Breast epithelium (tissue), 4 donors: ENCODE measurements around the gene AP2A1. TPM values are rescaled to one million over a fixed set of nuclear protein-coding genes. Genes with fewer than 3 reads are reported as not detected.
A peak's percentile ranks its signal among the peaks of the same experiment; 100 is the strongest.

Source experiments
- DNase-seq, 2 donors: peaks; one replicate each; pipeline ENCODE4 v3.0.0-alpha.2; 2019; ENCODE audit warnings: low spot score in 2 of 2
- H3K27ac ChIP-seq, 2 donors: fragments of 200-600 bp; sonication (generic) in 1 of 2; one replicate each; pipeline ENCODE4 v1.5.1; 2016 to 2019; ENCODE audit warnings: mild to moderate bottlenecking in 1 of 2
- H3K27me3 ChIP-seq, 2 donors: fragments of 200-600 bp; sonication (generic) in 1 of 2; one replicate each; pipeline versions ENCODE4 v1.5.1 to v1.6.0; 2017 to 2019; ENCODE audit warnings: control low read depth in 1 of 2, mild to moderate bottlenecking in 1 of 2
- H3K36me3 ChIP-seq: fragments of 200-600 bp; one replicate; pipeline ENCODE4 v1.5.1; 2019
- H3K4me1 ChIP-seq, 2 donors: fragments of 200-600 bp; sonication (generic); one replicate each; pipeline ENCODE4 v1.5.1; 2016 to 2019; ENCODE audit warnings: control low read depth in 1 of 2
- H3K4me3 ChIP-seq, 3 donors: fragments of 200-600 bp; sonication (generic); 1 replicate in 2 of 3; 2 replicates in 1 of 3; pipeline ENCODE4 v1.5.1; 2016 to 2019; ENCODE audit warnings: mild to moderate bottlenecking in 3 of 3, moderate library complexity in 2 of 3
- H3K9me3 ChIP-seq, 2 donors: fragments of 200-600 bp; sonication (generic) in 1 of 2; one replicate each; pipeline ENCODE4 v1.5.1; 2016 to 2019; ENCODE audit warnings: control low read depth in 1 of 2
- CTCF ChIP-seq, 3 donors: fragments of 450-650 bp; IDR thresholded peaks; one replicate each; pipeline ENCODE4 v1.5.1; 2016 to 2017; ENCODE audit warnings: antibody characterized with exemption in 3 of 3, mild to moderate bottlenecking in 3 of 3, moderate library complexity in 3 of 3
- POLR2A ChIP-seq: fragments of 450-650 bp; IDR thresholded peaks from one replicate; pipeline ENCODE4 v1.6.1; 2016; ENCODE audit warnings: antibody characterized with exemption, mild to moderate bottlenecking, moderate library complexity
- POLR2AphosphoS5 ChIP-seq, 3 donors: sonication (generic); formaldehyde crosslinking; IDR thresholded peaks; one replicate each; pipeline ENCODE4 v1.6.1; 2017; ENCODE audit warnings: antibody characterized with exemption in 3 of 3
- intact Hi-C: fragments of 100-400 bp; cut with DNase I; formaldehyde crosslinking; loops from one replicate; pipeline ENCODE4 v1.15.1; 2023; ENCODE audit warnings: low total_unique reads
- total RNA-seq, 3 donors: library from RNA; depleted of rRNA; stranded (reverse); fragments of >200 nt; gene quantifications; one replicate each; pipeline ENCODE4 v1.1.0, GENCODE V29; 2016

AP2A1 gene
- total RNA-seq, 3 donors from 2014 or later, result 42.1 to 71.0 (median 59.3) TPM

DNA sequence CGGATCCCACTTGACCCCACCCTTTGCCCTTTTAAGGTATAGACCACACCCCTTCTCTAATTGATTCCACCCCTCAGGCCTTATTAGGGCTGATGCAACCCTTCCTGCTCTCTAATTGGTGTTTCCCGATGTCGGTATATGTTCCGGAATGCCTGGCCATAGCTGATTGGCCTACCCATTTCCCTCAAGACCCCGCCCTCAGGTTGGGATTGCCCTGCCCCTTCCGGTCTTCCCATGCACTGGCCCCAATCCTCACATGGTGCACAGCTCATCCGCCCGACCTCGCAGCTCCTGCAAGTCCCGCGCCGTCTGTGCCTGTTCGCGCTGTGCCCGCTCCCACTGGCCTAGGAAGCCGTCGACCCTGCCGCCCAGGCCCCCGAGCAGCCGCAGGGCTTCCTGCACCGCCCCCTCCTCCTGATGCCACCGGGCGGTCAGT is 21.8 kb upstream of the AP2A1 start:
- intact Hi-C loops, result no loop called here
- DNase-seq, result no peak
- no peaks in the 10 kb centered on the region for H3K27me3 ChIP-seq
- H3K9me3 ChIP-seq, result no peaks in the 10 kb centered on the region
- no peak overlapping the region for H3K27ac ChIP-seq
- no peaks in the 10 kb centered on the region for H3K36me3 ChIP-seq
- TF ChIP-seq CTCF (IDR thresholded peaks at IDR 0.05) (no peak), POLR2A (no peak), POLR2AphosphoS5 (IDR thresholded peaks at IDR 0.05) (no peak)
- no peaks in the 10 kb centered on the region for H3K4me1 ChIP-seq
- H3K4me3 ChIP-seq, result no peak overlapping the region

DNA sequence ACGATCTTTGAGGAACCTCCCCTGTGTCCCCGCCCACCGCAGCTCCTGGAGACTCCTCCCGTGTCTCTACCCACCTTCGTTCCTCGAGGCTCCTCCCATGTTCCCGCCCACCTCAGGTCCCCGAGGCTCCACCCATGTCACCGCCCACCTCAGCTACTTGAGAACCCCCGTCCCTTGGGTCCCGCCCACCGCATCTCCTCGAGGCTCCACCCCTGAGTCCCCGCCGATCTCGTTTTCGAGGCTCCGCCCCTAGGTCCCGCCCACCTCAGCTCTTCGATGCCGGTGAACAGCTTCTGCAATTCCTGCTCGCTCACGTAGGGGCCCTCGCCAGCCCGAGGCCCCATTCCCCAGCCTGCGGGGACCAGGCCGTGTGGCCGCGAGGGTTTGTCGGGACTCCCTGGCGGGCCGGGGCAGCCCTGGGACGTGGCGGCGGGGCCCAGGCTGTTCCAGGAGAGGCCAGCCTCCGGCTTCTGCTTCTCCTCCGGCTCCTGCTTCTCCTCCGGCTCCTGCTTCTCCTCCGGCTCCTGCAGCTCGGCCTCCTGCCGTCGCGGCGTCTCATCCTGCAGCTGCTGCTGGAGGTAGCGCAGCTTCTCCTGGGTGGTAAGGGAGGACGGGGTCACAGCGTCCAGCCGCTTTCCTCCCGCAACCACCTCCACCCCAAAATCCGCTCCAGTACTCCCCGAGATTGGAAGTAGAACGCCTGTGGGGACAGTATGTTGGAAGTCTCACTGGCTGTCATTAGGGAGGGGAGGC is 20.4 kb upstream of the AP2A1 start:
- DNase-seq, result peak in 1 of 2 donors; percentile 26
- no peak for TF ChIP-seq POLR2AphosphoS5 (IDR thresholded peaks at IDR 0.05)
- no peak for TF ChIP-seq POLR2A
- no peak for TF ChIP-seq CTCF (IDR thresholded peaks at IDR 0.05)
- H3K4me1 ChIP-seq, result no peaks in the 10 kb centered on the region
- intact Hi-C loops, result no loop called here
- H3K36me3 ChIP-seq, result no peaks in the 10 kb centered on the region
- H3K27ac ChIP-seq, result no peak overlapping the region
- H3K4me3 ChIP-seq, result peak overlapping the region in 1 of 3 donors; percentile 6
- H3K27me3 ChIP-seq, result no peaks in the 10 kb centered on the region
- no peaks in the 10 kb centered on the region for H3K9me3 ChIP-seq

DNA sequence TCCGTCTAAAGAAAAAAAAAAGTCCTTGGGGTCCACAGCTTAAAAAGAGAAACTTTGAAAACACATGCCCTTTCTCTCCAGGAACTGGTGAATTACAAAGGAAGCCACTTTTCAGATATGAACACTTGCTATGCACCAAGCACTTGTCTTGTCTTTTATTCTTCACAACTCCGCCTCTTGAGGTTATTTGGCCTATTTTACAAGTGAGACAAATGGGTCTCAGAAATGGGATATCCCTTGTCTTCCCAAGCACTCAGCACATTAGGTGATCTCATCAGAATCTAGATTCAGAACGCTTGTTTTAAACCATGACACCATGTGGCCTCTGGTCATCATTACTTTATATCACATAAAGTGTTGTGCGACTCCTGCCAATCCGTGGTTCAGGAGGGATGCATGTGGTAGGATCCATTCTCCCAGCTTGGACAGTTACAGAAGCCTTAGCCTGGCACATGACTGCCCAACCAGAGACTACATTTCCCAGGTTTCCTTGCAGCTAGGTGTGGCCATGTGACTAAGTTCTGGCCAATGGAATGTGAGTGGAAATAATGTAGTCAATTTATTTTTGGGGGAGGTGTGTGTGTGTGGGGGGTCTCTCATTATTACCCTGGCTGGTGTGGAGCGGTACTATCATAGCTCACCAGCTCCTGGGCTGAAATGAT is 17.6 kb upstream of the AP2A1 start:
- no peak overlapping the region for H3K27ac ChIP-seq
- no peaks in the 10 kb centered on the region for H3K36me3 ChIP-seq
- H3K4me1 ChIP-seq, result no peaks in the 10 kb centered on the region
- no peak for DNase-seq
- TF ChIP-seq CTCF (IDR thresholded peaks at IDR 0.05) (no peak), POLR2A (no peak), POLR2AphosphoS5 (IDR thresholded peaks at IDR 0.05) (no peak)
- no peaks in the 10 kb centered on the region for H3K9me3 ChIP-seq
- intact Hi-C loops, result loop anchor here (1.0 kb wide), 1 partner anchor 49 kb away; no protein-coding TSS in a partner anchor
- H3K27me3 ChIP-seq, result no peaks in the 10 kb centered on the region
- no peak overlapping the region for H3K4me3 ChIP-seq

DNA sequence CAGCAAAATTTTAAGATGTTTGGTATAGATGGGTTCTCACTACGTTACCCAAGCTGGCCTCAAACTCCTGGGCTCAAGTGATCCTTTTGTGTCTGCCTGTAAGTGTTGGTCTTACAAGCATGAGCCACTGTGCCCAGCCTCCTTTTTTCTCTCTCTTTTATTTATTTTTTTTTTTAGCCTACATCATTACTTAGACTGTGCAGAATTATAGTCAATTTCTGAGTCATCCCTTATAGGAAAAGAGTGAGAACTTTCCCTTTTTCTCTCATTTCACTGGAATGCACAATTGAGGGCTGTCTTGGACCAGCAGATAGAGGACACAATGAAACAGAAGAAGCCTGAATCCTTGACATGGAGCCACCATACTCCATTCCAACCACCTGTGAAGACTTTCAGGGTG is 17.0 kb upstream of the AP2A1 start:
- Histone ChIP-seq H3K36me3 (no peaks in the 10 kb centered on the region), H3K4me1 (no peaks in the 10 kb centered on the region), H3K27me3 (no peaks in the 10 kb centered on the region), H3K4me3 (no peak overlapping the region), H3K9me3 (no peaks in the 10 kb centered on the region), H3K27ac (no peak overlapping the region)
- DNase-seq, result no peak
- no peak for TF ChIP-seq POLR2AphosphoS5 (IDR thresholded peaks at IDR 0.05)
- no peak for TF ChIP-seq POLR2A
- no peak for TF ChIP-seq CTCF (IDR thresholded peaks at IDR 0.05)
- intact Hi-C loops, result loop anchor here (1.0 kb wide), 1 partner anchor 49 kb away; no protein-coding TSS in a partner anchor

- Histone ChIP-seq H3K9me3 (peaks cover 6% of the 10 kb centered on the region in 2 donors), H3K27me3 (no peaks in the 10 kb centered on the region), H3K4me3 (no peak overlapping the region), H3K27ac (no peak overlapping the region), H3K4me1 (no peaks in the 10 kb centered on the region), H3K36me3 (no peaks in the 10 kb centered on the region)
- intact Hi-C loops, result no loop called here
- DNase-seq, result no peak
- TF ChIP-seq POLR2A, result no peak
- no peak for TF ChIP-seq POLR2AphosphoS5 (IDR thresholded peaks at IDR 0.05)
- no peak for TF ChIP-seq CTCF (IDR thresholded peaks at IDR 0.05)
These were observed 14.1 kb upstream of the AP2A1 start for GRCh38 chr19:49752701-49753100.
